Heart left ventricle (tissue), 16 donors: ENCODE measurements around the gene TRIP6. TPM values are rescaled to one million over a fixed set of nuclear protein-coding genes. Genes with fewer than 3 reads are reported as not detected.

Source experiments
- ATAC-seq, 4 donors: fragments of 200-7000 bp; cut with Tn5 transposase; one replicate each; pipeline ENCODE4 v1.9.1; 2020 to 2022; ENCODE audit warnings: moderate library complexity in 4 of 4, mild to moderate bottlenecking in 3 of 4, moderate number of reproducible peaks in 1 of 4
- DNase-seq, 5 donors: peaks; one replicate each; pipeline ENCODE4 v3.0.0-alpha.2; 2020
- H3K27ac ChIP-seq, 12 donors: fragments of 200-600 bp; sonication (generic) in 4 of 12; one replicate each; pipeline versions ENCODE4 v1.5.0 to v1.8.0; 2016 to 2022; ENCODE audit warnings: mild to moderate bottlenecking in 2 of 12
- H3K27me3 ChIP-seq, 9 donors: fragments of 200-600 bp; sonication (generic) in 2 of 9; one replicate each; pipeline versions ENCODE4 v1.5.1 to v1.8.0; 2016 to 2022; ENCODE audit warnings: mild to moderate bottlenecking in 3 of 9
- H3K36me3 ChIP-seq, 9 donors: fragments of 200-600 bp; sonication (generic) in 2 of 9; one replicate each; pipeline versions ENCODE4 v1.5.0 to v1.8.0; 2018 to 2022; ENCODE audit warnings: mild to moderate bottlenecking in 2 of 9
- H3K4me1 ChIP-seq, 12 donors: fragments of 200-600 bp; sonication (generic) in 4 of 12; one replicate each; pipeline versions ENCODE4 v1.5.0 to v1.8.0; 2016 to 2022; ENCODE audit warnings: mild to moderate bottlenecking in 3 of 12
- H3K4me3 ChIP-seq, 12 donors: fragments of 200-600 bp; sonication (generic) in 4 of 12; one replicate each; pipeline versions ENCODE4 v1.5.0 to v1.8.0; 2017 to 2022; ENCODE audit warnings: mild to moderate bottlenecking in 9 of 12, moderate library complexity in 4 of 12
- H3K9me3 ChIP-seq, 12 donors: fragments of 200-600 bp; sonication (generic) in 4 of 12; one replicate each; pipeline versions ENCODE4 v1.5.0 to v1.8.0; 2016 to 2022; ENCODE audit warnings: mild to moderate bottlenecking in 1 of 12
- POLR2A ChIP-seq, 2 donors: fragments of 450-650 bp; IDR thresholded peaks; one replicate each; pipeline ENCODE4 v1.6.1; 2017; ENCODE audit warnings: antibody characterized with exemption in 2 of 2, mild to moderate bottlenecking in 2 of 2, moderate library complexity in 2 of 2
- WGBS, 4 donors: extraction: QIAGEN DNeasy Blood & Tissue Kit in 2 of 4; methylation state at CpG; one replicate each; pipeline versions ENCODE4 v1.1.5 to v1.1.7; 2013 to 2018; 5-methylcytosine and 5-hydroxymethylcytosine counted together
- intact Hi-C, 10 donors: fragments of 100-400 bp; cut with DNase I; formaldehyde crosslinking; loops; one replicate each; pipeline versions ENCODE4 v1.11.1 to v1.14.2; 2022
- polyA plus RNA-seq, 2 donors: library from polyadenylated mRNA; stranded (reverse); fragments of 200-250 nt; gene quantifications; one replicate each; pipeline ENCODE4 v1.2.3, GENCODE V29; 2013
- total RNA-seq, 9 donors: library from RNA; depleted of rRNA in 2 of 9; stranded (reverse); fragments of >200 nt in 2 of 9; fragmentation: NEBNext Ultra II Directional in 3 of 9; extraction: Animal tissue kit (Norgen Biotek cat#: 25700) in 3 of 9; gene quantifications; one replicate each; pipeline versions ENCODE4 v1.1.0 to v1.2.4, GENCODE V29; 2016 to 2023
- TF ChIP-seq, protein P1 (sequence below), 12 donors: fragments of 200-600 bp; sonication (generic) in 4 of 12; IDR thresholded peaks; one replicate each; pipeline versions ENCODE4 v1.5.0 to v1.8.0; 2018 to 2022; ENCODE audit warnings: antibody characterized with exemption in 12 of 12, mild to moderate bottlenecking in 5 of 12
- donor health status: ischemic (EF 13 %, LVEDD 7.1; RV severe dilation, severe dysfunction).
- donor health status: healthy with polysubstance abuse.
- donor health status: DM: no; HTN: yes; CAD: no.
- donor health status: DM: no; HTN: no; CAD: no.
- donor health status: ischemic (EF 25% LVEDD 6.9; RV normal size, moderate dysfunction).
- donor health status: ischemic (EF 25% LVEDD 5.7; RV mildly dilated, moderate dysfunction).
- donor health status: healthy.
- donor health status: DM: yes; HTN: yes; CAD: no.
- donor health status: ischemic (EF 35%, LVEDD 5.7; RV mildly dilated, moderate dysfunction).
- donor health status: nonischemic (EF 11% LVEDD 7.7; RV severe dilation, severe dysfunction).
- donor health status: DM: yes; HTN: yes; CAD: no.
- donor health status: PGD.
- donor health status: ischemic (EF 29% LVEDD 5.4; RV normal size, mild dysfunction).
- donor health status: nonischemic (EF 23%, LVEDD 6.1; RV moderate dilation, normal function).

Gene TRIP6
- total and polyA plus RNA-seq, 11 donors: 9.2 to 37.3 (median 17.1) TPM

DNA sequence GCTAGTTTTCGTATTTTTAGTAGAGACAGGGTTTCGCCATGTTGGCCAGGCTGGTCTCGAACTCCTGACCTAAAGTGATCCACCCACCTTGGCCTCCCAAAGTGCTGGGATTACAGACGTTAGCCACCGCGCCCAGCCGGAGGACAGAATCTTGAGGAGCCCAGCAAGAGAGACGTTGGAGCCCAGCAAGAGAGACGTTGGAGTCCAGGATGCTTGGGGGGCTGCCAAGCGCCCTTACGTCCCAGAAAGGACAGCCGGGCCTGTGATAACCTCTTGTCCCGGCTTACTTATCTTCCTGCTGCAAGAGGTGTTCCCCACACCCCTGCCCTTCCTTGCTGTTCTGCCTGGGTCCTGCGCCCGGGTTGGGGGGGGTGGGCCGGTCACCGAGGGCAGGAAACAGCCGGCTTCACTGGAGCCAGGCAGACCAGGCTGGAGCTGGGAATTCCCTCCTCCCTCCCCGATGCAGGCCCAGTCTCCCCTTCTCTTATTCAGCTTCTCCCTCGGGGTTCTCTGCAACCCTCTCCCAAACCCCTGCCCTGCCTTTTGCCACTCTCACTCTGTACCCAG lies 38.0 kb upstream of the TRIP6 start:
- H3K27me3 ChIP-seq: peaks cover 0 to 28% (median 4%) of the 10 kb centered on the region in 9 donors
- peak overlapping the region in 9 of 12 donors; percentile 61 to 80 (median 71) for H3K4me3 ChIP-seq
- peaks cover 0 to 38% (median 13%) of the 10 kb centered on the region in 12 donors for H3K4me1 ChIP-seq
- peak overlapping the region; percentile 62 to 94 (median 86) for H3K27ac ChIP-seq
- 25 to 39% (median 30%) methylated on average over 15 to 20 of the region's 20 CpGs for WGBS, 4 donors
- H3K36me3 ChIP-seq: peaks cover 0 to under 1% (median 0%) of the 10 kb centered on the region in 9 donors
- TF ChIP-seq POLR2A (IDR thresholded peaks at IDR 0.05): no peak
- TF ChIP-seq, protein P1, sequence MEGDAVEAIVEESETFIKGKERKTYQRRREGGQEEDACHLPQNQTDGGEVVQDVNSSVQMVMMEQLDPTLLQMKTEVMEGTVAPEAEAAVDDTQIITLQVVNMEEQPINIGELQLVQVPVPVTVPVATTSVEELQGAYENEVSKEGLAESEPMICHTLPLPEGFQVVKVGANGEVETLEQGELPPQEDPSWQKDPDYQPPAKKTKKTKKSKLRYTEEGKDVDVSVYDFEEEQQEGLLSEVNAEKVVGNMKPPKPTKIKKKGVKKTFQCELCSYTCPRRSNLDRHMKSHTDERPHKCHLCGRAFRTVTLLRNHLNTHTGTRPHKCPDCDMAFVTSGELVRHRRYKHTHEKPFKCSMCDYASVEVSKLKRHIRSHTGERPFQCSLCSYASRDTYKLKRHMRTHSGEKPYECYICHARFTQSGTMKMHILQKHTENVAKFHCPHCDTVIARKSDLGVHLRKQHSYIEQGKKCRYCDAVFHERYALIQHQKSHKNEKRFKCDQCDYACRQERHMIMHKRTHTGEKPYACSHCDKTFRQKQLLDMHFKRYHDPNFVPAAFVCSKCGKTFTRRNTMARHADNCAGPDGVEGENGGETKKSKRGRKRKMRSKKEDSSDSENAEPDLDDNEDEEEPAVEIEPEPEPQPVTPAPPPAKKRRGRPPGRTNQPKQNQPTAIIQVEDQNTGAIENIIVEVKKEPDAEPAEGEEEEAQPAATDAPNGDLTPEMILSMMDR (IDR thresholded peaks at IDR 0.05): no peak
- ATAC-seq: peak; percentile 35 to 76 (median 64)
- intact Hi-C loops: no loop called here
- peak; percentile 71 to 78 (median 74) for DNase-seq
- H3K9me3 ChIP-seq: no peaks in the 10 kb centered on the region

GRCh38 chr7:100830396-100830795 lies 36.8 kb upstream of the TRIP6 start:
- Histone ChIP-seq H3K27ac (peak overlapping the region in 6 of 12 donors; percentile 71 to 93 (median 86)), H3K36me3 (no peaks in the 10 kb centered on the region), H3K9me3 (no peaks in the 10 kb centered on the region), H3K27me3 (peaks cover 0 to 28% (median 4%) of the 10 kb centered on the region in 9 donors), H3K4me3 (no peak overlapping the region), H3K4me1 (peaks cover 0 to 31% (median 12%) of the 10 kb centered on the region in 12 donors)
- intact Hi-C loops: no loop called here
- TF ChIP-seq, protein P1 (IDR thresholded peaks at IDR 0.05): no peak
- no peak for TF ChIP-seq POLR2A (IDR thresholded peaks at IDR 0.05)
- ATAC-seq (no peak), DNase-seq (no peak)
- 64 to 95% (median 82%) methylated on average over 4 of the region's 4 CpGs for WGBS, 4 donors

- ATAC-seq (no peak), DNase-seq (no peak)
- Histone ChIP-seq H3K27ac (no peak overlapping the region), H3K36me3 (no peaks in the 10 kb centered on the region), H3K9me3 (no peaks in the 10 kb centered on the region), H3K4me3 (no peak overlapping the region), H3K4me1 (peaks cover 0 to 39% (median 15%) of the 10 kb centered on the region in 12 donors), H3K27me3 (peaks cover 0 to 16% (median 4%) of the 10 kb centered on the region in 9 donors)
- 94 to 98% (median 95%) methylated on average over 5 of the region's 5 CpGs for WGBS, 4 donors
- no peak for TF ChIP-seq POLR2A (IDR thresholded peaks at IDR 0.05)
- TF ChIP-seq, protein P1 (IDR thresholded peaks at IDR 0.05): no peak
- intact Hi-C loops: no loop called here
Observed at GRCh38 chr7:100832281-100832633, 34.9 kb upstream of the TRIP6 start.

GRCh38 chr7:100835903-100836811 lies 31.0 kb upstream of the TRIP6 start:
- Histone ChIP-seq H3K9me3 (no peaks in the 10 kb centered on the region), H3K4me3 (peak overlapping the region in 8 of 12 donors; percentile 3 to 54 (median 48)), H3K27ac (peak overlapping the region; percentile 80 to 95 (median 90)), H3K36me3 (no peaks in the 10 kb centered on the region), H3K27me3 (no peaks in the 10 kb centered on the region), H3K4me1 (peaks cover 0 to 24% (median 7%) of the 10 kb centered on the region in 12 donors)
- WGBS, 4 donors: 36 to 51% (median 44%) methylated on average over 14 to 17 of the region's 17 CpGs
- ATAC-seq (peak; percentile 70 to 90 (median 78)), DNase-seq (peak; percentile 69 to 83 (median 79))
- TF ChIP-seq POLR2A (IDR thresholded peaks at IDR 0.05): no peak
- TF ChIP-seq, protein P1 (IDR thresholded peaks at IDR 0.05): peak in 1 of 12 donors; percentile 9
- intact Hi-C loops: loop anchor here in 4 of 10 donors (1.0 to 5.0 kb wide), 2 partner anchors 8 to 34 kb away; no protein-coding TSS in a partner anchor
